Stimulated activated CD4-positive, alpha-beta T cell treated with anti-CD3 and anti-CD28 coated beads, Interleukin-12 subunit alpha, Interleukin-12 subunit beta, amount 100 ng/mL, for 48 hours (primary cell): ENCODE data around the gene MAP2K3.
"Not testable (repeated sequence)": the region's sequence is repeated elsewhere in the genome, so short reads cannot be mapped to it uniquely, and the experiment has no call there.

ENCODE experiments used
- DNase-seq, 3 donors: peaks; one replicate each; pipeline ENCODE4 v3.0.0-alpha.2; 2020; ENCODE audit warnings: low read depth in 2 of 3, low spot score in 1 of 3

The MAP2K3 gene

GRCh38 chr17:21296097-21297025 lies 11.8 kb downstream of the MAP2K3 start:
- DNase-seq = no peak

GRCh38 chr17:21297026-21297520 lies 12.6 kb downstream of the MAP2K3 start:
- DNase-seq = no peak

- DNase-seq = no peak
Observed at GRCh38 chr17:21297597-21297996, 13.1 kb downstream of the MAP2K3 start.

- DNase-seq = no peak
Observed at GRCh38 chr17:21298056-21298982, 13.8 kb downstream of the MAP2K3 start.

- DNase-seq = no peak
Observed at GRCh38 chr17:21298983-21299519, 14.5 kb downstream of the MAP2K3 start.

GRCh38 chr17:21299981-21300600 lies 15.6 kb downstream of the MAP2K3 start:
- DNase-seq = no peak

- DNase-seq = no peak
Observed at GRCh38 chr17:21300601-21301571, 16.4 kb downstream of the MAP2K3 start.

- no peak for DNase-seq
Observed at GRCh38 chr17:21301593-21302550, 17.4 kb downstream of the MAP2K3 start.

GRCh38 chr17:21302711-21303425 lies 18.4 kb downstream of the MAP2K3 start:
- DNase-seq = no peak

GRCh38 chr17:21303441-21304065 lies 19.0 kb downstream of the MAP2K3 start:
- no peak for DNase-seq

- no peak for DNase-seq
Observed at GRCh38 chr17:21304091-21304490, 19.6 kb downstream of the MAP2K3 start.

GRCh38 chr17:21304551-21305151 lies 20.1 kb downstream of the MAP2K3 start:
- not testable (repeated sequence) for DNase-seq

GRCh38 chr17:21305431-21306180 lies 21.1 kb downstream of the MAP2K3 start:
- DNase-seq = not testable (repeated sequence)

GRCh38 chr17:21306611-21307272 lies 22.2 kb downstream of the MAP2K3 start:
- not testable (repeated sequence) for DNase-seq

GRCh38 chr17:21307273-21307625 lies 22.7 kb downstream of the MAP2K3 start:
- DNase-seq = not testable (repeated sequence)

- not testable (repeated sequence) for DNase-seq
Observed at GRCh38 chr17:21308931-21309381, 24.4 kb downstream of the MAP2K3 start.
